ENCODE measurements around the gene DNER. TPM values are rescaled to one million over a fixed set of nuclear protein-coding genes. Genes with fewer than 3 reads are reported as not detected.
"Not testable (repeated sequence)": the region's sequence is repeated elsewhere in the genome, so short reads cannot be mapped to it uniquely, and the experiment has no call there.

Gene DNER
- total RNA-seq, 1 donor, result 0.72 TPM

GRCh38 chr2:229701716-229702115 is 12.6 kb downstream of the DNER start:
- no peak for DNase-seq (ENCODE audit: low read depth)
- TF ChIP-seq CTCF (IDR thresholded peaks at IDR 0.05; ENCODE audit: insufficient read depth, low read length), result no peak
- no peak overlapping the region for H3K4me3 ChIP-seq (ENCODE audit: low read depth, low read length)

DNA sequence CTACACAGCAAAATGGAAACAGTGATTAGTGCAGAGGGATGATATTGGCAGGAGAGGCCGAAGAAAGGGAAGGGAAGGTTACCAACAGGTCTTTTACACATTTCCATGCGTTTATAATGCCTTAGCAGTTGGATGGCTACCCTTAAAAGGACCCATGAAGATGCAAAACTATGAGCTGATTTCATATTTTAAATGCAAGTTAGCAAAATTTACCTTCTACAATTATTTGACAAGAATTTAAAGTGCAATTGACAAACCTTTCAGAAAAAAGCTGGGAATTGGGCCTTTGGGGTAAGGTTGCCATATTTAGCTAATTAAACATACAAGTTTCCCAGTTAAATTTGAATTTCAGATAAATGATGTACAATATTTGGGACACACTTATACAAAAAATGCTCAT is 13.3 kb downstream of the DNER start:
- no peak for TF ChIP-seq CTCF (IDR thresholded peaks at IDR 0.05; ENCODE audit: insufficient read depth, low read length)
- DNase-seq (ENCODE audit: low read depth), result no peak
- H3K4me3 ChIP-seq (ENCODE audit: low read depth, low read length), result no peak overlapping the region

GRCh38 chr2:229695961-229696360 is 18.4 kb downstream of the DNER start:
- H3K4me3 ChIP-seq (ENCODE audit: low read depth, low read length), result no peak overlapping the region
- DNase-seq (ENCODE audit: low read depth), result no peak
- no peak for TF ChIP-seq CTCF (IDR thresholded peaks at IDR 0.05; ENCODE audit: insufficient read depth, low read length)

- not testable (repeated sequence) for H3K4me3 ChIP-seq (ENCODE audit: low read depth, low read length); DNase-seq (ENCODE audit: low read depth)
Observed at GRCh38 chr2:229693845-229694244, 20.5 kb downstream of the DNER start.

GRCh38 chr2:229691631-229692030 is 22.7 kb downstream of the DNER start:
- no peak for DNase-seq (ENCODE audit: low read depth)
- no peak for TF ChIP-seq CTCF (IDR thresholded peaks at IDR 0.05; ENCODE audit: insufficient read depth, low read length)

DNA sequence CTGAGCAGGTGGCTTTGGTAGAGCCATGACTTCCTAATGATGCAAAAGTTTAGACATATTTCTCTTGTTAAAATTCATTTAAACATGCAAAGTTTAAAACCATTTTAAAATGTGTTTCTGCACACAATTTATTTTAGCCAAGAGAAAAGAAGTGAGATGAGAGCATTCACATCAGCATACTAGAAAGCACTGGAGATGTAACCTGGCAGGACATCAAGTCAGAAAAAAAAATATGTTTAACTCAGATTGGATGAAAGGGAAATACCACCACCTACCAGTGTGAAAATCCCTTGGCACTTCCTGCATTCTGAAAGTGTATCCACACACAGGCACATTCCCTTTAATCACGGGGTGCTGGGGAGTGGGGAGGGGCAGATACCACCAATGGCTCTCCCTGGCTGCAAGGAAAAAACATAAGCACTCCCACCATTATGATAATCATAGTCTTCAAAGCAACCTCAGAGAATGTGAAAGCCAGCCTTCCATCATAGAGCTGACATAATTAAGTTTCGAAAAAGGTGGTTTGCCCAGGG is 25.0 kb downstream of the DNER start:
- no peak for TF ChIP-seq CTCF (IDR thresholded peaks at IDR 0.05; ENCODE audit: insufficient read depth, low read length)
- no peak for DNase-seq (ENCODE audit: low read depth)
- no peak overlapping the region for H3K4me3 ChIP-seq (ENCODE audit: low read depth, low read length)

More at GRCh38 chr2:229691631-229692030, 22.7 kb downstream of the DNER start:
- H3K4me3 ChIP-seq (ENCODE audit: low read depth, low read length), result no peak overlapping the region

GRCh38 chr2:229688141-229688540 is 26.2 kb downstream of the DNER start:
- H3K4me3 ChIP-seq (ENCODE audit: low read depth, low read length), result no peak overlapping the region
- no peak for TF ChIP-seq CTCF (IDR thresholded peaks at IDR 0.05; ENCODE audit: insufficient read depth, low read length)
- DNase-seq (ENCODE audit: low read depth), result no peak
